Body of pancreas (tissue), 4 donors: ENCODE results near the gene MRPL4.

Source experiments
- CTCF ChIP-seq, 7 experiments: fragments of 450-650 bp in 4 of 7; fragments of 200-600 bp in 3 of 7; sonication (generic) in 3 of 7; IDR thresholded peaks; one replicate each; pipeline ENCODE4 v1.5.1; 2016 to 2019; ENCODE audit warnings: antibody characterized with exemption in 7 of 7
- POLR2A ChIP-seq, 3 donors: fragments of 450-650 bp; IDR thresholded peaks; one replicate each; pipeline ENCODE4 v1.6.1; 2016; ENCODE audit warnings: antibody characterized with exemption in 3 of 3, mild to moderate bottlenecking in 2 of 3

- TF ChIP-seq POLR2A (IDR thresholded peaks at IDR 0.05) (no peak), CTCF (IDR thresholded peaks at IDR 0.05) (no peak)
These were observed 693 bp downstream of the MRPL4 start for GRCh38 chr19:10252707-10253106.
